DMS153 (cell line): ENCODE results near the gene LRP1B.

Experiments used
- DNase-seq: peaks from one replicate; lab custom pipeline; 2025; lab: John Stamatoyannopoulos, UW

LRP1B gene

DNA sequence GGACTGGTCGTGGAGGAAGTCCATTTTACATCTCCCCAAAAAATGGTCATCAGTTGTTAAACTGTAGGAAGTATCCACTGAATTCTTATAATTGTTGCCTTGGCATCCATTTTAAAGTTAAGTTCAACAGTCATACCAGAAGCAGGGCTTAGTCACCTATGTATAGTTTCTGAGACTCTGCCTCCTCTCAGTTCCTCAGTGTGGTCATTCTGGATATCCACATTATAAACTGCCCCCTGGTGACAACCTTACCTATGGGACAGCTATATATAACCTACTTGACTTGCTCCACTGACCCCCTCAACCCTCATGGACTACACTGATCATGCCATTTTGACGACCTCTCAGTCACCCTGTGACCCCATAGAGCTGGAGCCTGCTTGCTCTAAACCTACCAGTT, 617.0 kb downstream of the LRP1B start:
- no peak for DNase-seq

DNA sequence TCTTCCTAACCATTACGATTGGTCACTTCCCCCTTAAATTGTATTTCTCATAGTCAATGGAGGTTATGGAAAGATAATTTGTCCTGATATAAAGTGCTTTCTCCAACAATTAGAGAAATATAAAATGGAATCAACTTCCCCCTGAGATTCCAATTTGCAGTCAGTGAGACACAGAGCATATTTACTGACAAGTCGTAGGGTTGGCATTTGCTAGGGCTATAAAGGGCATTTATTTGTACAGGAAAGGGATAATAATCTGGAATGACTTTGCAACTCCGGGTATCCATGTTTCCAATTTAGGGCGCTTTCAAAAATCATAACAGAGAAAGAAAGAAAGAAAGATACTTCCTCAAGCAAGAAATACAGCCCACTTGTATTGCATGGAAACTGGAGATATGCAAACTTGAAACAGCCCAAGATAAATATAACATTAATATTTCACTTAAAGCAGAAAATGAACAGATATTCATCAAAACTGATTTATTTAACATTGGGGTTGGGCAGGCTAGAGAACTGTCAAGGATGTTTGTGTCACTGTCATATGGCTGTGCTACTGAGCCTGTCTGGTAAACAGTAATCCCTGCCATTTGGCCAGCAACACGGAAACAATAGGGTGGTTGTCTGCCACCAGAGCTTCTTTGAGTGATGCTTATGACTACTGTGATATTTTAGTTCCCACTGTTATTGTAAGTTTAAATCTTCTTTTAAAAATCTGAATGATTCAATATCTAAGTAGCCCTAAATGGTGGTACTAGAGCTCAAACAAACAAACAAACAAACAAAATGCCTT, 621.8 kb downstream of the LRP1B start:
- DNase-seq: no peak

- DNase-seq: no peak
Measured at GRCh38 chr2:141508086-141508752, 622.6 kb downstream of the LRP1B start.

- no peak for DNase-seq
Measured at GRCh38 chr2:141506135-141506534, 624.7 kb downstream of the LRP1B start.

DNA sequence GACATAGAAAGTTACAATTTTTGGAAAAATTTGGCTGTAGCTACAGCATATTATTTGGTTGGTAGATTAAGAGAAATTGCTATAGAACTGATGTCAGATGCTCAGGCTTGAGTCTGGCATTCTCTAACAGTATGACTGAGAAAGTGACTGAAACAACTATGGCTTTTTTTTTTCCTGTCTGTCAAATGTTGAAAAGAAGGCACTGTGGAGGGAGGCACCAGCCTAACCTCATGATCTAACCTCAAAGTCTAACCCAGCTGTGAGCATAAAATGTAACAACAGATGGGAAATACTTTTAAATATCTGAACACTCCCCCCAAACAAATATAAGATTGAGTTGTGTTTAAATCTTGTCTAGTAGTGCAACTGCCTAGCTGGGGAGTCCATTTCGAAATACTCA, 629.1 kb downstream of the LRP1B start:
- DNase-seq: no peak

DNA sequence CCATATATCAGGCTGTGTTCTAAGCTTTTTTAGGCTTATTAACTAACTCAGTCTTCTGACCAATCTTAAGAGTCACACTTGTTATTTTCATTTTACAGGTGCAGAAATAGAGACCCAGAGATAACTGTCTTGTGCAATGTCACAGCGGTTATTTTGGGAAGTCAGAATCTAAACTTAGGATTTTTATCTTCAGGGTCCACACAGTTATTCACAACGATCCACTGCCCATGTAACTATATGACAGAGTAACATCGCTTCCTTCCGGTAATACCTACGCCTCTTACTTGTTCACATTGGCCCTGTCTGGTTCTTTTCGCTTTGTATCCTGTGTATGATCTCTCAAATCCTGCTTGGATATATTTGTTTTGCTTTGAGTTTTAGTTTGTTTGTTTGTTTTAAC, 631.7 kb downstream of the LRP1B start:
- no peak for DNase-seq

DNA sequence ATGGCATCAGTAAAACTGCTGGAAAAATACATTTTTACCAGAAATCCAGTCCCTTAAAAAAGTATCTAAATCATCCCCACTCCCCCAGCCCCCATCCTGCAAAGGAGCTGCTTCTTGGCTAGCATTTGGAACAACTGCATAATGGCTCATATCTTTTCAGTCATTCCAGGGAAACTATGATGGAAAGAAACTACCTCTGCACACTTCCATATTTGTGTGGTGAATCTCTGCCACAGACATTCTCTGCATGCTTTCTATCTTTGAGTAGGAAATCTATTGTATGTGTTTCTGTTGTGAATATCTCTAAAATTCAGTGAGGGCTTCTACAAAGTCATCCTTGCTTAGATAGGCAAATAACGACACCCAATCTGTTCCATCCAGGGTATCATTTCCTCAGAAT, 632.3 kb downstream of the LRP1B start:
- DNase-seq: no peak

GRCh38 chr2:141497272-141497671, 633.5 kb downstream of the LRP1B start:
- DNase-seq: peak; percentile 29

DNA sequence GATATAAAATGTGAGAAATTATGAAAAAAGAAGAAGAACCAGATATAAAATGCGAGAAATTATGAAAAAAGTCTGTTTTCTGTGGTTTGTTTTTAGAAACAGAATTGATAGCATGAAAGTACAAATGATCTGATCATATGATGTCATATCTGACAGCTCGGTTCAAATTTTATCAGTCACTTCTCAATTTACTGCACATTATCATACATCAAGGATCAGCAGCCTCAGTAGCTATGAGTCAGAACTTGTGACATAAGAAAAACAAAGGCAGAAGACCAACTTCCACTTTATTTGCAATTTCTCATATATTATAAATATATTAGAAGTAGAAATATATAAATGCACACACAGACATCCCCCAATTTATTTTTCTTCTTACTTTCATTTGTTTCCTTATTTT, 634.0 kb downstream of the LRP1B start:
- no peak for DNase-seq

DNA sequence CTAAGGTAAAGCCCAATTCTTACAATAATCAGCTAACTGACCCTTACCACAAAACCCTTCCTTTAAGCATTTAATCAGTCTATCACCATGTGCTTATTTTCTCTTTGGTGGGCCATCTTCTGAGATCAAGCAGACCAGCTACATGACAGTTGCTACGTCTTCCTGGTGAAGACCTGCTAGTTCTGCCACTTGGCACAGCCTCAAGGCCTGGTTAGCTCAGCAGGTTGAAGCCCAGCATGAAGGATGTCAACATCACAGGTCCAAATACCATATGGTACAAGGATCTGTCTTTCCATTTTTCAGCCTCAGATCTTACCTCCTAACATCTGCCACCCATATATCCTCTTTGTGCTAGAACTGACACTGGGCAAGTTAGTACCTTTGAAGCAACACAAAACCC, 636.9 kb downstream of the LRP1B start:
- no peak for DNase-seq

DNA sequence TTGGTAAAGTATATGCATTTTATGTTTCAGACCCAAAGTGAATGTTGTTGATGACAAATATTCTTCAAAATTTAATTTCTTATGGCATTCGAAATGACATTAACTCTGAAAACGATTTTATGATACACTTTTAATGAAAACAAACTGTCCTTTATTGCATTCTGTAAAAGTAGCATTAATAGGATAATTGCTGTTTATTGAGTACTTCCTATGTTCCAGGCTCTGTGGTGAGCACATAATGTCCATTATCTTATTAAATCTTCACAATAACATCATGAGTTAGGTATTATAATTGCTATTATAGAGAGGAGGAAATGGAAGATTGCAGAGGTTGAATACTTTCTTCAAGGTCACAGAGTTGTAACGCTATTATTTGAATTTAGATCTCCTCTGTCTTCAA, 638.0 kb downstream of the LRP1B start:
- no peak for DNase-seq

GRCh38 chr2:141490886-141491285, 639.9 kb downstream of the LRP1B start:
- no peak for DNase-seq

GRCh38 chr2:141482697-141483096, 648.1 kb downstream of the LRP1B start:
- DNase-seq: no peak

DNA sequence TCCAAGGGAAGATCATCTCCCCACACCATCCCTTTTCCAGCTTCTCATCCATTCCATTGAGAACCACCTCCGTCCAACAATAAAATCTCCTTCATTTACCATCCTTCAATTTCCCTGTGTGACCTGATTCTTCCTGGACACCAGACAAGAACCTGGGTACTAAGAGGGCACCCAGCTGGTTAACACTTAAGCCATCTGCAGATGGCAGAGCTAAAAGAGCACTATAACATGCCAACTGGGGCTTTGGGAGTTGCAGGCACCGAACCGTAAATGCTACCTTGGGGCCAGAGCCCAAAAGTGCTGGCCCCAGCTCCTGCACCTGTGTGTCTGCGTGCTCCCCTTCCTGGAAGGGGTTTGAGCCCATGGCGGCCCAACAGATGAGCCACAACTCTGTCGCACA, 655.0 kb downstream of the LRP1B start:
- DNase-seq: no peak

DNA sequence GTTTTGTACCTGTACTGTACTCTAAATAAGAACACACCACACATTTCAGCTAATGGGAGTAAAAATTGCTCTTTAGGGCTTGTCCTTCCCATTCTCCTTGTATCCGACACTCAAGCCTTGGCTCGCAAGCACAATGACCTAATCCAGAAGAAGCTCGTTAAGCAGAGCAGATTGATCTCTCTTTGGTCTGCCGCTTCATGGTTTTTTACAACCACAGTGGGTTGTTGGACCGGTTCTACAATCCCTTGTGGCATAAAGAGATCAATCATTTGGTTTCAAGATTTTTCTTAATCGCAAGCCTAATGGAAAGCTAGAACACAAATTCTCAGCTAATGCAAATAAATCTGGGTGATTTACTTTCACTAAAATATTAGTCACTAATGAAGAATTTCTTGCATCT, 662.1 kb downstream of the LRP1B start:
- DNase-seq: peak; percentile 31

- DNase-seq: no peak
Measured at GRCh38 chr2:141467331-141467730, 663.5 kb downstream of the LRP1B start.

GRCh38 chr2:141464995-141465394, 665.8 kb downstream of the LRP1B start:
- DNase-seq: no peak

DNA sequence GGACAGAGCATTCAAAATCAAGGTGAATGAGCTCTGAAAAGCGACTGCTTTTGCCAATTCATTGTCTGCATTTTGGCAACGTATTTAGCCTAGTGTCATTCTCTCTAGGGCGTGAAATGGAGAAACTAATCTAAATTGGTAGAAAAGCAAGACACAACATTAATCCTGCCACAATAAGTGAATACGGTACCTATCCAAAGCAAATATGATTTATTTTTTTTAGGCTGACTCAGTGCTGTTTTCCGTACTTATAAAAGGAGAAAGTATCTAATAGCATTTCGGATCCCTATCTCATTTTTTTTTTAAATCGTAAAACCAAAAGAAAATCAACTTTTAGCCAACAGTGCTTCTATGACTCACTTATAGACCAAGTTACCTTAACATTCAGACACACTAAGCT, 672.5 kb downstream of the LRP1B start:
- DNase-seq: no peak

DNA sequence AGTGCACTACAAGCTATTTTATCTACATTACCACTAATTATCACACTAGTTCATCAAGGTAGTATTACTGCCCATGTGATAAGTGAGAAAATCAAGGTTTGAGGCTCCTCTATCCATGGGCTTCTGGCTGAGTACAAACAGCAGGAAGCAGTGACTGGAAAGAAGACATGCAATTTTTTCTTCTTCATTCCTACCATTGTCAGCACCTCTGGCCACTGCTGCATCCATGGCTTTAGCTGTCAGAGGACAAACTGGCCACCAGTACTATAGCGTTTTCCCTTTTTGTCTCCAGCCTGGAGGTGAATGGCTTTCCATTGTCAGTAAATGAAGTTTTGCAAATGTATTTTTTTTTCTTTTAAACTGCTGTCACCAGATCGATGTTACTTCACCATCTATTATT, 674.9 kb downstream of the LRP1B start:
- no peak for DNase-seq

- DNase-seq: no peak
Measured at GRCh38 chr2:141455211-141455826, 675.5 kb downstream of the LRP1B start.

GRCh38 chr2:141440072-141440635, 690.7 kb downstream of the LRP1B start:
- no peak for DNase-seq

- DNase-seq: no peak
Measured at GRCh38 chr2:141439524-141439923, 691.3 kb downstream of the LRP1B start.

- DNase-seq: no peak
Measured at GRCh38 chr2:141438536-141438935, 692.3 kb downstream of the LRP1B start.
